Prostate gland (tissue), 2 donors: Measurements from ENCODE around the gene RBCK1. TPM values are rescaled to one million over a fixed set of nuclear protein-coding genes. Genes with fewer than 3 reads are reported as not detected.

ENCODE experiments used
- DNase-seq: peaks from one replicate; pipeline ENCODE4 v3.0.0-alpha.2; 2019; ENCODE audit warnings: low spot score
- H3K27ac ChIP-seq, 2 donors: fragments of 200-600 bp; sonication (generic); 2 replicates each; pipeline ENCODE4 v1.5.1; 2017 to 2019
- H3K27me3 ChIP-seq: fragments of 200-600 bp; sonication (generic); replicated peaks from 2 replicates; pipeline ENCODE4 v1.5.1; 2019; ENCODE audit not compliant: insufficient read depth
- H3K36me3 ChIP-seq, 2 donors: fragments of 200-600 bp; sonication (generic); 1 replicate in 1 of 2; 2 replicates in 1 of 2; pipeline versions ENCODE4 v1.5.1 to v1.8.1; 2017 to 2019
- H3K4me1 ChIP-seq: fragments of 200-600 bp; sonication (generic); replicated peaks from 2 replicates; pipeline ENCODE4 v1.5.1; 2019
- H3K4me3 ChIP-seq, 2 donors: fragments of 200-600 bp; sonication (generic); 2 replicates each; pipeline ENCODE4 v1.5.1; 2017 to 2019
- H3K9me3 ChIP-seq: fragments of 200-600 bp; sonication (generic); 2 replicates; pipeline ENCODE4 v1.5.1; 2017
- POLR2A ChIP-seq: fragments of 450-650 bp; IDR thresholded peaks from one replicate; pipeline ENCODE4 v1.6.1; 2016; ENCODE audit warnings: antibody characterized with exemption, mild to moderate bottlenecking
- POLR2AphosphoS5 ChIP-seq: sonication (generic); formaldehyde crosslinking; IDR thresholded peaks from one replicate; pipeline ENCODE4 v1.6.1; 2017; ENCODE audit warnings: antibody characterized with exemption
- WGBS: methylation state at CpG from one replicate; pipeline ENCODE4 v1.1.5; 2018; 5-methylcytosine and 5-hydroxymethylcytosine counted together
- intact Hi-C: fragments of 100-400 bp; cut with DNase I; formaldehyde crosslinking; loops from one replicate; pipeline ENCODE4 v1.14.2; 2022
- total RNA-seq, 2 donors: library from RNA; depleted of rRNA; stranded (reverse); fragments of >200 nt; gene quantifications; one replicate each; pipeline ENCODE4 v1.1.0, GENCODE V29; 2016
- TF ChIP-seq, protein P1 (sequence below), 4 experiments: fragments of 200-600 bp in 2 of 4; fragments of 450-650 bp in 2 of 4; sonication (generic) in 2 of 4; IDR thresholded peaks; 1 replicate in 3 of 4; 2 replicates in 1 of 4; pipeline ENCODE4 v1.5.1; 2016 to 2019; ENCODE audit warnings: antibody characterized with exemption in 4 of 4, mild to moderate bottlenecking in 2 of 4, moderate library complexity in 2 of 4

The RBCK1 gene
- total RNA-seq, 2 donors from 2014 or later = 108 to 158 TPM

DNA sequence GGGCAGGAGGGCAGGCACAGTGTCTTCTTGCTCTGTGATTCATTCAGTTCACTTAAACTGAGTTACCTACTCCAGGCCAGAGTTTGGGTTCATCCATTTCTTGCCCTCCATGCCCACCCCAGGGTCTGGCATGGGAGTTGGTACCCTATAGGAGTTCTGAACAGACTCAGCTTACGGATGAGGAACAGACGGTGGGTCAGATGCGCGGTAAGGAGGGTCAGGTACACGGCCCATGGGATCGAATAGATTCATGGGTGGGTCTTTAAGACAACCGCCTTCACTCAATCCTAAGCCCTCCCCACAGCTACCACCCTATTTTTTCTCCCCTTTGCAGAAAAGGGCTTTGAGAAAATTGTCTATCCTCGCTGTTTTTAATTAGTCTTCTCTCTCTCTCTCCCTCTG, 40.6 kb upstream of the RBCK1 start:
- no peak for DNase-seq
- Histone ChIP-seq H3K36me3 (no peaks in the 10 kb centered on the region), H3K4me3 (no peak overlapping the region), H3K9me3 (no peaks in the 10 kb centered on the region), H3K27me3 (no peaks in the 10 kb centered on the region), H3K27ac (peak overlapping the region; percentile 60 to 67), H3K4me1 (peaks cover 6% of the 10 kb centered on the region)
- TF ChIP-seq POLR2AphosphoS5 = no peak
- TF ChIP-seq, protein P1, sequence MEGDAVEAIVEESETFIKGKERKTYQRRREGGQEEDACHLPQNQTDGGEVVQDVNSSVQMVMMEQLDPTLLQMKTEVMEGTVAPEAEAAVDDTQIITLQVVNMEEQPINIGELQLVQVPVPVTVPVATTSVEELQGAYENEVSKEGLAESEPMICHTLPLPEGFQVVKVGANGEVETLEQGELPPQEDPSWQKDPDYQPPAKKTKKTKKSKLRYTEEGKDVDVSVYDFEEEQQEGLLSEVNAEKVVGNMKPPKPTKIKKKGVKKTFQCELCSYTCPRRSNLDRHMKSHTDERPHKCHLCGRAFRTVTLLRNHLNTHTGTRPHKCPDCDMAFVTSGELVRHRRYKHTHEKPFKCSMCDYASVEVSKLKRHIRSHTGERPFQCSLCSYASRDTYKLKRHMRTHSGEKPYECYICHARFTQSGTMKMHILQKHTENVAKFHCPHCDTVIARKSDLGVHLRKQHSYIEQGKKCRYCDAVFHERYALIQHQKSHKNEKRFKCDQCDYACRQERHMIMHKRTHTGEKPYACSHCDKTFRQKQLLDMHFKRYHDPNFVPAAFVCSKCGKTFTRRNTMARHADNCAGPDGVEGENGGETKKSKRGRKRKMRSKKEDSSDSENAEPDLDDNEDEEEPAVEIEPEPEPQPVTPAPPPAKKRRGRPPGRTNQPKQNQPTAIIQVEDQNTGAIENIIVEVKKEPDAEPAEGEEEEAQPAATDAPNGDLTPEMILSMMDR (IDR thresholded peaks at IDR 0.05) = no peak
- 90% methylated on average over 8 of the region's 8 CpGs for WGBS
- intact Hi-C loops = no loop called here

DNA sequence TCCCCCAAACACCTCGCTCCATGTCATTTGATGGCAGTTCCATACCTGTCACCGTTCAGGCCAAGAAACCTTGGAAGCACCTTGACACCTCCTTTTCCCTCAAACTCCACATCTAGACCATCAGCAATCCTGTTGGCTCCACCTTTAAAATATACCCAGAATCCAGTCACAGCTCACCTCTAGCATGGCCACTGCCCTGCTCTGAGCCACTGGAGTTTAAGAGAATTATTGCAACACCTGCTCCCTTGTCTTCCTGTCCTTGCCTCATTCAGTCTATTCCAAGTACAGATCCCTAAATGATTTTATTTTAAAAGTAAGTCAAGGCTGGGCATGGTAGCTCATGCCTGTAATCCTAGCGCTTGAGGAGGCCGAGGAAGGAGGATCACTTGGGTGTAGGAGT, 39.2 kb upstream of the RBCK1 start:
- Histone ChIP-seq H3K4me3 (no peak overlapping the region), H3K4me1 (peaks cover 6% of the 10 kb centered on the region), H3K27me3 (no peaks in the 10 kb centered on the region), H3K36me3 (no peaks in the 10 kb centered on the region), H3K9me3 (no peaks in the 10 kb centered on the region), H3K27ac (no peak overlapping the region)
- 95% methylated on average over 4 of the region's 4 CpGs for WGBS
- intact Hi-C loops = no loop called here
- DNase-seq = no peak
- no peak for TF ChIP-seq POLR2AphosphoS5
- TF ChIP-seq, protein P1 (IDR thresholded peaks at IDR 0.05) = no peak

DNA sequence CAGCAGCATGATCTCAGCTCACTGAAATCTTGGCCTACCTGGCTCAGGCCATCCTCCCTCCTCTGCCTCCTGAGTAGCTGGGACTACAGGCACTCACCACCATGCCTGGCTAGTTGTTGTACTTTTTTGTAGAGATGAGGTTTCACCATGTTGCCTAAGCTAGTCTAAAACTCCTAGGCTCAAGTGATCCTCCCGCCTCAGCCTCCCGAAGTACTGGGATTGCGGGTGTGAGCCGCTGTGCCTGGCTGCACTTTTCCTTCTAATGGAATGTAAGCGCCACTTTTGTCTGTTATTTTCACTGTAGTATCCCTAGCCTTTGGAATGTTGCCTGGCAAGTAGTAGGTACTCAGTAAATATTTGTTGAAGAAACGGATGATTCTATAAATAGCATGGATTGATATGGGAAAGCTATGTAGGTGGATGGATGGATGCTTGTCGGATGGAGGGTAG, 37.9 kb upstream of the RBCK1 start:
- DNase-seq = peak; percentile 63
- Histone ChIP-seq H3K4me1 (peaks cover 6% of the 10 kb centered on the region), H3K9me3 (no peaks in the 10 kb centered on the region), H3K4me3 (no peak overlapping the region), H3K27ac (peak overlapping the region; percentile 3 to 33), H3K36me3 (no peaks in the 10 kb centered on the region), H3K27me3 (no peaks in the 10 kb centered on the region)
- TF ChIP-seq POLR2AphosphoS5 = peak; percentile 82
- TF ChIP-seq, protein P1 (IDR thresholded peaks at IDR 0.05) = no peak
- intact Hi-C loops = no loop called here
- WGBS = 43% methylated on average over 7 of the region's 7 CpGs

DNA sequence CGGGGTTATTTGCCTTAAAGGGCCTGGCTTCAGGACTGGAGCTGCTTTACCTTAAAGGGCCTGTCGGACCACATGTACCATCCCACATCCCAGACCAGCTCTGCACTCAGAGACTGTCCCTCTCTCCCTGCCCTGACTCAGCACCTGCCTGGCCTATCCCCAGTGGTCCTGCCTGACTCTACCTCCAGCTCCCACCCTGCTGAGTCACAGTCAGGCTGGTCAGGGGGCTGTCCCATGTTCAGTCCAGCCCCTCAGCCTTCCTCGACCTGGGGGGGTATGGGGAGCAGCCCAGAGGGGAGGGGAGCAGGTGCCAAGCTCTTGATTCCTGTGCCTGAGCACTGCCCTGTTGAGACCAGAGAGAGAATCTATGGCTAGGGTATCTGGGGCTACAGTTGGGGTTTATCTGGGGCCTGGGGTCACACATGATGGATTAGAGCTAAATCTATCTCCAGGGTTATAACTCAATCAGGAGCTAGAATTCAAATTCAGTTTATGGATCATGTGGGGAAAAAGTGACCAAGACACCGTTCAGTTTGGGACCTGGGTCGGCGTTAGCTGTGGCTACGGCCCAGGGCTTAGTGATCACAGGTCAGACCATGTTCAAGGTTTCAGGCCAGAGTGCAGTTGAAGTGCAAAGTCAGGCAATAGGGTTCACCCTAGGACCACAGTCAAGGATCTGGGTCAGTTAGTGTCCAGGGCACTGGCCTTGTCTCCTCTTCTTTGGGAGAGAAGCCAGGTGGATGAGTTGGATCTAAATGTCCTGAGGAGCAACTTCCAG, 36.9 kb upstream of the RBCK1 start:
- Histone ChIP-seq H3K27ac (peak overlapping the region; percentile 33 to 42), H3K9me3 (no peaks in the 10 kb centered on the region), H3K4me1 (peaks cover 6% of the 10 kb centered on the region), H3K27me3 (no peaks in the 10 kb centered on the region), H3K4me3 (no peak overlapping the region), H3K36me3 (no peaks in the 10 kb centered on the region)
- intact Hi-C loops = no loop called here
- 72% methylated on average over 6 of the region's 7 CpGs for WGBS
- DNase-seq = no peak
- TF ChIP-seq POLR2AphosphoS5 = no peak
- TF ChIP-seq POLR2A = no peak
- TF ChIP-seq, protein P1 (IDR thresholded peaks at IDR 0.05) = no peak
